ENCODE results near the gene ANKH.

The ANKH gene

DNA sequence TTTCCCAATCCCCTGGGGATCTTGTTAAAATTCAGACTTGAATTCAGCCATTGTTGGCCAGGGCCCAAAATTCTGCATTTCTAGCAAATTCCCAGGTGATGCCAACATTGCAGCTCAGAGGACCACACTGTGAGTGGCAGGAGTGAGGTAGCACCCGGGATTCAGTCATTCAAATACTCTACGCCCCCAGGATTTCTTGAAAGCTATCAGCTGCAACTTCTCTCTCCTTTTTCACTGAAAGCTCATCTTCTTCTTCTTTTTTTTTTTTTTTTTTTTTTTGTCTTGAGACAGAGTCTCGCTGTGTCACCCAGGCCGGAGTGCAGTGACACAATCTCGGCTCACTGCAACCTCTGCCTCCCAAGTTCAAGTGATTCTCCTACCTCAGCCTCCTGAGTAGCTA is 19.3 kb upstream of the ANKH start:
- DNase-seq (ENCODE audit: extremely low read depth, low read depth) = no peak
- H3K4me3 ChIP-seq (replicated peaks; ENCODE audit: low read depth, low read length) = no peak overlapping the region
- TF ChIP-seq, protein P1, sequence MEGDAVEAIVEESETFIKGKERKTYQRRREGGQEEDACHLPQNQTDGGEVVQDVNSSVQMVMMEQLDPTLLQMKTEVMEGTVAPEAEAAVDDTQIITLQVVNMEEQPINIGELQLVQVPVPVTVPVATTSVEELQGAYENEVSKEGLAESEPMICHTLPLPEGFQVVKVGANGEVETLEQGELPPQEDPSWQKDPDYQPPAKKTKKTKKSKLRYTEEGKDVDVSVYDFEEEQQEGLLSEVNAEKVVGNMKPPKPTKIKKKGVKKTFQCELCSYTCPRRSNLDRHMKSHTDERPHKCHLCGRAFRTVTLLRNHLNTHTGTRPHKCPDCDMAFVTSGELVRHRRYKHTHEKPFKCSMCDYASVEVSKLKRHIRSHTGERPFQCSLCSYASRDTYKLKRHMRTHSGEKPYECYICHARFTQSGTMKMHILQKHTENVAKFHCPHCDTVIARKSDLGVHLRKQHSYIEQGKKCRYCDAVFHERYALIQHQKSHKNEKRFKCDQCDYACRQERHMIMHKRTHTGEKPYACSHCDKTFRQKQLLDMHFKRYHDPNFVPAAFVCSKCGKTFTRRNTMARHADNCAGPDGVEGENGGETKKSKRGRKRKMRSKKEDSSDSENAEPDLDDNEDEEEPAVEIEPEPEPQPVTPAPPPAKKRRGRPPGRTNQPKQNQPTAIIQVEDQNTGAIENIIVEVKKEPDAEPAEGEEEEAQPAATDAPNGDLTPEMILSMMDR (IDR thresholded peaks at IDR 0.05; ENCODE audit: low read depth, low read length, missing control alignments) = no peak

DNA sequence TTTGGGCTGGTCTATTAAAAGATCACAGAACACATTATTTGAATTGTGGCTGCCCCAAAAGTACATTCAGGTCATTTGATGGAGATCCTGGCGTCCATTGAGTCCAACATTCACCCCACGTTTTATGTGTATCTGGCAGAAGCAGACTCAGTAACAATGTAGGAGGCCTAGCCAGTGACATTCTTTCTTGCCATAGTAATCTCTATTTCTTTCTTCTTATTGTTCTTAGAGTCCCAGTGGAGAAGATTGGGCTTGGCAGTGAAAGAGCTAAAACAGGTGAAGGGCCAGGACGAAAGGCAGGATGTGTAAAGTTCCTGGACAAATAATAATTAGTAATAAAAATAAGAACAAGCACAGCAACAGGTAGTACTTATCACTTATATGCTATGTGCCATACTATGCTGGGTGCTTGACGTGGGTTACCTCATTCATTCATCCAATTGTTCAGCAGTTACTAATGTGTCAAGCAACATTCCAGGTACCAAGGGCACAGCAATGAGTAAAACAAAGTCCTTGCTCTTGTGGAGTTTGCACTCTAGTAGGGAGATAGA is 12.6 kb upstream of the ANKH start:
- TF ChIP-seq, protein P1 (IDR thresholded peaks at IDR 0.05; ENCODE audit: low read depth, low read length, missing control alignments) = no peak
- no peak for DNase-seq (ENCODE audit: extremely low read depth, low read depth)

DNA sequence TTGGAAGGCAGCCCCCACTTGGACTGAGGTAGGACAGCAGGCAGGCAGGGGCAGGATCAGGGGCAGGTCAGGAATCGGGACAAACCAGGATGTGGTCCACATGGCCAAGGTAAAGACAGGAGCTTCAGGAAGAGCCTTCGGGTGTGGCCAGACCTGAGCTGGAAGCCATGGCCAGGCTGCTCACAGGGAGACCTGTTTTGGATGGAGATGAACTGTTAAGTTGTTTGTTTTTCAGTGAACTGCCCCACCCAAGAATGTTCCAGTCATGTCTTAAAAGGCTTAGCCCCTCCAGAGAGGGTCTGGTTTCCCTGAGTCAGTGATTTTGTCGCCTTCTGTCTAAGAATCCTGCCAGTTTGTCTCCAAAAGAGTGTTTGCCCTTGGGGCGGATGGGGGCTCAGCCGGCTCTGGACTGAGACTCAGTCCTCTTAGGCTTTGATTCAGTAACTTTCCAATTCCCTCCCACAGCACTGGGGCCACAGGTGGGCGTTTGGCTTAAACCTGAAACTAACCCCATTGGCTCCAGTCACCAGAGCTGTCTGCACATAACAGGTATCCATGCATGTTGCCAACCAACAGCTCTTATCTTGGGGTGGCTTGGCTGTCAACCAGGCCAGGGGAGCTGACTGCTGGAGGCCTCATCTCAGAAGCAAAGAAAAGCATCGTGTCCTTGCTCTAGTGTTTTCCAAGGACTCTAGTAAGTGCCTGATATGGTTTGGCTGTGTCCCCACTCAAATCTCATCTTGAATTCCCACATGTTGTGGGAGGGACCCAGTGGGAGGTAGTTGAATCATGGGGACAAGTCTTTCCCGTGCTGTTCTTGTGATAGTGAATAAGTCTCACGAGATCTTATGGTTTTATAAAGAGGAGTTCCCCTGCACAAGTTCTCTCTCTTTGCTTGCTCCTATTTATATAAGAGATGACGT is 11.3 kb upstream of the ANKH start:
- no peak for DNase-seq (ENCODE audit: extremely low read depth, low read depth)

More for the DNA sequence above, 12.6 kb upstream of the ANKH start:
- no peak overlapping the region for H3K4me3 ChIP-seq (replicated peaks; ENCODE audit: low read depth, low read length)

DNA sequence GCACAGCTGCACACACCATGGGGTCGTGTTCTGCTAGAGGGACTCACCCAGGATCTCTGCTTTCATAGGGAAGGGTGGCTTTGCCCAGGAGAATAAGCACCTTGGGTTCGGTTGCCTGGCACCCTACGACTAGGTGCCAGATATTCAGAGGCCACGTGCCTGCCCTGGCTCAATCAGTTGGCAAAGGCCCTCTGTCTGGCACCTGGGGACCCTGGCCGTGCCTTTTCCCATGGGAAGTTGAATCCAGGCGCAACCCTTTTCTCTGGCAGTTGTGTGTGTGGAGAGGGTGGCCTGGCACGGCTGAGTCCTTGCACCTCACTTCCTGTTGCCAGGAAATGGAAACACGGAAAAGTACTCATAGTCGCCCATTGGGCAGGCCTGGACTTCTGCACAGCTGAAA is 10.2 kb upstream of the ANKH start:
- DNase-seq (ENCODE audit: extremely low read depth, low read depth) = no peak
- TF ChIP-seq, protein P1 (IDR thresholded peaks at IDR 0.05; ENCODE audit: low read depth, low read length, missing control alignments) = no peak
- H3K4me3 ChIP-seq (replicated peaks; ENCODE audit: low read depth, low read length) = no peak overlapping the region

More for the DNA sequence above, 11.3 kb upstream of the ANKH start:
- no peak overlapping the region for H3K4me3 ChIP-seq (replicated peaks; ENCODE audit: low read depth, low read length)
- TF ChIP-seq, protein P1 (IDR thresholded peaks at IDR 0.05; ENCODE audit: low read depth, low read length, missing control alignments) = no peak

DNA sequence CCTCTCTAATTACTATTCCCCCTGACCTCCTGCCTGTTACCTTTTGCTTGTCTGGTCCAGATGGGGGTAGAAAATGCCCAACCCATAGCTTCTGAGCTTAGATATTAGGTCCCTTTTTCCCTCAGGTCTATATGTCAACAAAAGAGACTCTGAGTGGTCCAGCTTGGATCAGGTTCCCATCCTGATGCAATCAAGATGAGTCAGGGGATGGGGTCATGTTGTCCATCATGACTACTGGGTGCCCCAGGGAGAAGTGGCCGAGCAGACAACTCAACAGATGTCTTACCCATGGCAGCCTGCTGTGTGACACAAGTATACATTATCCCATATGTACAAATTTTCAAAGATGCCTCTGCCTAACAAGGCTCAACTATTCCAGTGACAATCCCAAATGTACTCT is 9.1 kb upstream of the ANKH start:
- H3K4me3 ChIP-seq (replicated peaks; ENCODE audit: low read depth, low read length) = no peak overlapping the region
- no peak for DNase-seq (ENCODE audit: extremely low read depth, low read depth)
- TF ChIP-seq, protein P1 (IDR thresholded peaks at IDR 0.05; ENCODE audit: low read depth, low read length, missing control alignments) = no peak

DNA sequence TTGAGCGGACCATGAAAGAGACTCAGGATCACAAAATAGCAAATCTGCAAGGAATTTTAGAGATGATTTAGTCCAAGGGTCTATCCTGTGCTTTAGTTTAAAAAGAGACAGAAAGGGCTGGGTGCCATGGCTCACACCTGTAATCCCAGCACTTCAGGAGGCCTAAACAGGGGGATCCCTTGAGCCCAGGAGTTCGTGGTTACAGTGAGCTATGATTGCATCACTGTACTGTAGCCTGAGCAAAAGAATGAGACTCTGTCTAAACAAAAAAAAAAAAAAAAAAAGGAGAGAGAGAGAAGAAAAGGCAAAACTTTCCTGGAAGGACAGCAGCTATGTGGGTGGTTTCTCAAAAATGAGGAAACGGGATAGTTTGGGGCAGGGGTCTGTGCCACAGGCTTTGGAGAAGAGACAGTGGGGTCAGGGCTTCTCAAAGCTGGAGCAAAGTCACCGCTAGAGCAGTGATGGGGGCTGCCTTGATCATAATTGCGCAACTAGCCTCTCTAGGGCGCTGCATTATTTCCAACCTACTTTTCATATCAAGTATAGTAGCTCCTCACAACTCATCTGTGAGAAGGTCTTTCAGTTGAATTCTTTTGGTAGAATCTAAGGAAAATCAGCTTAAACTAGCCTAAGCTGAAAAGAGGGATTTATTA is 8.5 kb upstream of the ANKH start:
- H3K4me3 ChIP-seq (replicated peaks; ENCODE audit: low read depth, low read length) = no peak overlapping the region
- no peak for DNase-seq (ENCODE audit: extremely low read depth, low read depth)
- TF ChIP-seq, protein P1 (IDR thresholded peaks at IDR 0.05; ENCODE audit: low read depth, low read length, missing control alignments) = no peak

All from HFF-Myc (cell line).